OCI-LY3 (cell line): Measurements from ENCODE around the gene RPL7A.
"Not testable (repeated sequence)": the region's sequence is repeated elsewhere in the genome, so short reads cannot be mapped to it uniquely, and the experiment has no call there.

ENCODE experiments used
- H2AFZ ChIP-seq: fragments of 200-600, 300-600 bp; shearing (Covaris generic); 2 replicates; pipeline ENCODE4 v1.6.0; 2014; ENCODE audit warnings: antibody characterized with exemption, low read depth, low read length
- H3K27ac ChIP-seq: fragments of 200-600, 300-600 bp; sonication (generic); 2 replicates; pipeline ENCODE4 v1.5.1; 2014; ENCODE audit warnings: mild to moderate bottlenecking, low read length, moderate library complexity, mixed read lengths
- H3K27me3 ChIP-seq: fragments of 200-600, 300-600 bp; sonication (generic); 2 replicates; pipeline ENCODE4 v1.6.1; 2014; ENCODE audit warnings: low read depth, low read length, mixed read lengths
- H3K36me3 ChIP-seq: fragments of 200-600, 300-600 bp; sonication (generic); replicated peaks from 2 replicates; pipeline ENCODE3; 2014; ENCODE audit warnings: low read depth, low read length, mixed read lengths
- H3K4me1 ChIP-seq: fragments of 300-600, 200-600 bp; sonication (generic); 2 replicates; pipeline ENCODE4 v1.6.1; 2014; ENCODE audit warnings: low read length, mixed read lengths
- H3K4me2 ChIP-seq: fragments of 200-600, 300-600 bp; sonication (generic); 2 replicates; pipeline ENCODE4 v1.6.1; 2014; ENCODE audit warnings: low read length, mixed read lengths
- H3K4me3 ChIP-seq: fragments of 300-600, 200-600 bp; sonication (generic); 2 replicates; pipeline ENCODE4 v1.5.1; 2014; ENCODE audit warnings: antibody characterized with exemption, mild to moderate bottlenecking, low read length, moderate library complexity
- H3K79me2 ChIP-seq: fragments of 300-600, 200-600 bp; shearing (Covaris generic); 2 replicates; pipeline ENCODE4 v1.6.1; 2014; ENCODE audit warnings: mild to moderate bottlenecking, low read length, mixed read lengths
- H3K9ac ChIP-seq: fragments of 300-600, 200-600 bp; shearing (Covaris generic); 2 replicates; pipeline ENCODE4 v1.6.0; 2014; ENCODE audit warnings: mild to moderate bottlenecking, low read length, moderate library complexity
- H3K9me3 ChIP-seq: fragments of 200-600, 300-600 bp; shearing (Covaris generic); 2 replicates; pipeline ENCODE4 v1.6.1; 2014; ENCODE audit warnings: low read length, mixed read lengths; ENCODE audit not compliant: insufficient read depth
- H4K20me1 ChIP-seq: fragments of 200-600, 300-600 bp; sonication (generic); 2 replicates; pipeline ENCODE4 v1.6.1; 2016; ENCODE audit warnings: low read length, mixed read lengths; ENCODE audit not compliant: insufficient read depth
- CTCF ChIP-seq: fragments of 200-600, 300-600 bp; sonication (generic); IDR thresholded peaks from 2 replicates; pipeline ENCODE4 v1.5.1; 2014; ENCODE audit warnings: antibody characterized with exemption, low read length, low read depth
- EZH2phosphoT487 ChIP-seq: fragments of 200-600 bp; shearing (Covaris generic); IDR thresholded peaks from 2 replicates; pipeline ENCODE4 v1.6.1; 2018; ENCODE audit warnings: antibody characterized with exemption, mixed run types, low read depth

The RPL7A gene

GRCh38 chr9:133321411-133321935 lies 26.5 kb upstream of the RPL7A start:
- Histone ChIP-seq H3K4me2 (no peak overlapping the region), H3K36me3 (no peaks in the 10 kb centered on the region), H3K4me1 (no peaks in the 10 kb centered on the region), H4K20me1 (no peaks in the 10 kb centered on the region), H2AFZ (no peak overlapping the region), H3K79me2 (no peaks in the 10 kb centered on the region), H3K27me3 (no peaks in the 10 kb centered on the region), H3K9me3 (no peaks in the 10 kb centered on the region), H3K4me3 (no peak overlapping the region), H3K27ac (no peak overlapping the region), H3K9ac (no peak overlapping the region)
- no peak for TF ChIP-seq CTCF
- no peak for TF ChIP-seq EZH2phosphoT487

- Histone ChIP-seq H4K20me1 (no peaks in the 10 kb centered on the region), H3K27me3 (no peaks in the 10 kb centered on the region), H3K27ac (no peak overlapping the region), H3K4me3 (no peak overlapping the region), H3K4me1 (no peaks in the 10 kb centered on the region), H2AFZ (no peak overlapping the region), H3K9ac (no peak overlapping the region), H3K79me2 (no peaks in the 10 kb centered on the region), H3K9me3 (no peaks in the 10 kb centered on the region), H3K36me3 (no peaks in the 10 kb centered on the region), H3K4me2 (no peak overlapping the region)
- TF ChIP-seq CTCF = no peak
- no peak for TF ChIP-seq EZH2phosphoT487
Observed at GRCh38 chr9:133322701-133323100, 25.3 kb upstream of the RPL7A start.

GRCh38 chr9:133323211-133323610 lies 24.8 kb upstream of the RPL7A start:
- no peaks in the 10 kb centered on the region for H3K27me3 ChIP-seq
- H3K9ac ChIP-seq = no peak overlapping the region
- H3K27ac ChIP-seq = no peak overlapping the region
- H3K9me3 ChIP-seq = no peaks in the 10 kb centered on the region
- H3K79me2 ChIP-seq = no peaks in the 10 kb centered on the region
- no peaks in the 10 kb centered on the region for H4K20me1 ChIP-seq
- no peak for TF ChIP-seq EZH2phosphoT487
- no peak for TF ChIP-seq CTCF
- no peaks in the 10 kb centered on the region for H3K4me1 ChIP-seq
- H3K36me3 ChIP-seq = peaks cover 2% of the 10 kb centered on the region
- no peak overlapping the region for H3K4me2 ChIP-seq
- no peak overlapping the region for H3K4me3 ChIP-seq
- no peak overlapping the region for H2AFZ ChIP-seq

GRCh38 chr9:133323991-133324703 lies 23.9 kb upstream of the RPL7A start:
- no peaks in the 10 kb centered on the region for H3K4me1 ChIP-seq
- no peak overlapping the region for H3K4me2 ChIP-seq
- H3K27ac ChIP-seq = no peak overlapping the region
- H3K9ac ChIP-seq = no peak overlapping the region
- no peaks in the 10 kb centered on the region for H4K20me1 ChIP-seq
- H3K27me3 ChIP-seq = no peaks in the 10 kb centered on the region
- no peak overlapping the region for H2AFZ ChIP-seq
- H3K9me3 ChIP-seq = no peaks in the 10 kb centered on the region
- TF ChIP-seq EZH2phosphoT487 = no peak
- no peak for TF ChIP-seq CTCF
- H3K4me3 ChIP-seq = no peak overlapping the region
- no peaks in the 10 kb centered on the region for H3K79me2 ChIP-seq
- H3K36me3 ChIP-seq = peaks cover 6% of the 10 kb centered on the region

GRCh38 chr9:133327021-133327420 lies 21.0 kb upstream of the RPL7A start:
- H3K4me2 ChIP-seq, H3K4me3 ChIP-seq, H3K9me3 ChIP-seq, H3K79me2 ChIP-seq, H4K20me1 ChIP-seq, H3K27me3 ChIP-seq, H2AFZ ChIP-seq, H3K9ac ChIP-seq, H3K27ac ChIP-seq, H3K4me1 ChIP-seq: not testable (repeated sequence)
- H3K36me3 ChIP-seq = peaks cover 23% of the 10 kb centered on the region
